SW480 (cell line): Measurements from ENCODE around the gene DNAAF9.

Source experiments
- DNase-seq: peaks from one replicate; pipeline ENCODE4 v3.0.0-alpha.2; 2016; ENCODE audit warnings: low spot score

DNAAF9 gene

GRCh38 chr20:3371754-3372153 is 35.7 kb downstream of the DNAAF9 start:
- DNase-seq = no peak

- DNase-seq = no peak
These were observed 40.4 kb downstream of the DNAAF9 start for GRCh38 chr20:3367089-3367488.

GRCh38 chr20:3364323-3365013 is 43.0 kb downstream of the DNAAF9 start:
- no peak for DNase-seq

GRCh38 chr20:3360752-3361151 is 46.7 kb downstream of the DNAAF9 start:
- no peak for DNase-seq

- peak; percentile 6 for DNase-seq
These were observed 48.7 kb downstream of the DNAAF9 start for GRCh38 chr20:3358676-3359340.
